ENCODE measurements around the gene ZNF766. TPM values are rescaled to one million over a fixed set of nuclear protein-coding genes. Genes with fewer than 3 reads are reported as not detected.

Gene ZNF766
- total RNA-seq, 1 experiment from 2014 or later: 19.6 TPM

GRCh38 chr19:52296400-52296772, 27.0 kb downstream of the ZNF766 start:
- Histone ChIP-seq H3K4me3 (ENCODE audit: low read depth, low read length, poor library complexity, severe bottlenecking) (peak overlapping the region; percentile 60), H3K4me1 (ENCODE audit: insufficient read depth, low read length, poor library complexity, severe bottlenecking) (peaks cover 6% of the 10 kb centered on the region), H3K36me3 (ENCODE audit: insufficient read depth, low read length, poor library complexity, severe bottlenecking) (peaks cover 24% of the 10 kb centered on the region), H3K27ac (ENCODE audit: low read depth, low read length, poor library complexity, severe bottlenecking) (peak overlapping the region; percentile 50), H3K27me3 (replicated peaks; ENCODE audit: insufficient read depth, low read depth, low read length, poor library complexity) (no peaks in the 10 kb centered on the region), H3K9me3 (ENCODE audit: low read depth, low read length, poor library complexity, severe bottlenecking) (peaks cover 11% of the 10 kb centered on the region)
- BruUV-seq (replicated peaks): no TSS peak
- ChIA-PET CTCF (no interaction called here), POLR2A (ENCODE audit: low non-redundant PET) (interaction anchor here (0.6 kb wide), 1 partner anchor 260 kb away, joined by 3 read pairs; no protein-coding TSS in a partner anchor)
- TF ChIP-seq CTCF (conservative IDR thresholded peaks at IDR 0.05; ENCODE audit: low read depth, low read length): no peak
- no peak for TF ChIP-seq EZH2 (IDR thresholded peaks at IDR 0.05; ENCODE audit: borderline replicate concordance, low read depth, low read length, poor library complexity, severe bottlenecking)
- intact Hi-C loops (cut with micrococcal nuclease; ENCODE audit: unreplicated experiment): no loop called here
- DNase-seq (ENCODE audit: low spot score): peak; percentile 3

GRCh38 chr19:52296773-52297600, 27.6 kb downstream of the ZNF766 start, which contains the start of gene ZNF480:
TSS of gene ZNF480 (plus strand) at chr19:52297169. CDS start at chr19:52300413, 3,244 bp downstream.
- Histone ChIP-seq H3K4me3 (ENCODE audit: low read depth, low read length, poor library complexity, severe bottlenecking) (peak within 1 kb of the TSS; percentile 64), H3K9me3 (ENCODE audit: low read depth, low read length, poor library complexity, severe bottlenecking) (peaks cover 9% of the 10 kb centered on the region), H3K27ac (ENCODE audit: low read depth, low read length, poor library complexity, severe bottlenecking) (peak within 1 kb of the TSS; percentile 82), H3K36me3 (ENCODE audit: insufficient read depth, low read length, poor library complexity, severe bottlenecking) (peaks cover 30% of the 10 kb centered on the region), H3K27me3 (replicated peaks; ENCODE audit: insufficient read depth, low read depth, low read length, poor library complexity) (no peaks in the 10 kb centered on the region), H3K4me1 (ENCODE audit: insufficient read depth, low read length, poor library complexity, severe bottlenecking) (peaks cover 6% of the 10 kb centered on the region)
- TSS peak; percentile 63 for BruUV-seq (replicated peaks)
- ChIA-PET POLR2A (ENCODE audit: low non-redundant PET) (interaction anchor here (0.6 kb wide), 1 partner anchor 260 kb away, joined by 3 read pairs; no protein-coding TSS in a partner anchor), CTCF (no interaction called here)
- no peak for TF ChIP-seq CTCF (conservative IDR thresholded peaks at IDR 0.05; ENCODE audit: low read depth, low read length)
- no peak for TF ChIP-seq EZH2 (IDR thresholded peaks at IDR 0.05; ENCODE audit: borderline replicate concordance, low read depth, low read length, poor library complexity, severe bottlenecking)
- intact Hi-C loops (cut with micrococcal nuclease; ENCODE audit: unreplicated experiment): no loop called here
- peak; percentile 80 for DNase-seq (ENCODE audit: low spot score)

- TF ChIP-seq CTCF (conservative IDR thresholded peaks at IDR 0.05; ENCODE audit: low read depth, low read length): no peak
- TF ChIP-seq EZH2 (IDR thresholded peaks at IDR 0.05; ENCODE audit: borderline replicate concordance, low read depth, low read length, poor library complexity, severe bottlenecking): no peak
- H3K36me3 ChIP-seq (ENCODE audit: insufficient read depth, low read length, poor library complexity, severe bottlenecking): peaks cover 37% of the 10 kb centered on the region
- intact Hi-C loops (cut with micrococcal nuclease; ENCODE audit: unreplicated experiment): no loop called here
- H3K27me3 ChIP-seq (replicated peaks; ENCODE audit: insufficient read depth, low read depth, low read length, poor library complexity): no peaks in the 10 kb centered on the region
- ChIA-PET POLR2A (ENCODE audit: low non-redundant PET) (no interaction called here), CTCF (no interaction called here)
- peaks cover 6% of the 10 kb centered on the region for H3K4me1 ChIP-seq (ENCODE audit: insufficient read depth, low read length, poor library complexity, severe bottlenecking)
- H3K4me3 ChIP-seq (ENCODE audit: low read depth, low read length, poor library complexity, severe bottlenecking): peak overlapping the region; percentile 64
- no TSS peak for BruUV-seq (replicated peaks)
- H3K9me3 ChIP-seq (ENCODE audit: low read depth, low read length, poor library complexity, severe bottlenecking): peaks cover 7% of the 10 kb centered on the region
- peak; percentile 8 for DNase-seq (ENCODE audit: low spot score)
- H3K27ac ChIP-seq (ENCODE audit: low read depth, low read length, poor library complexity, severe bottlenecking): peak overlapping the region; percentile 82
Measured at GRCh38 chr19:52297601-52298364, 28.4 kb downstream of the ZNF766 start.
